ENCODE data around the gene MRC1.

MRC1 gene

DNA sequence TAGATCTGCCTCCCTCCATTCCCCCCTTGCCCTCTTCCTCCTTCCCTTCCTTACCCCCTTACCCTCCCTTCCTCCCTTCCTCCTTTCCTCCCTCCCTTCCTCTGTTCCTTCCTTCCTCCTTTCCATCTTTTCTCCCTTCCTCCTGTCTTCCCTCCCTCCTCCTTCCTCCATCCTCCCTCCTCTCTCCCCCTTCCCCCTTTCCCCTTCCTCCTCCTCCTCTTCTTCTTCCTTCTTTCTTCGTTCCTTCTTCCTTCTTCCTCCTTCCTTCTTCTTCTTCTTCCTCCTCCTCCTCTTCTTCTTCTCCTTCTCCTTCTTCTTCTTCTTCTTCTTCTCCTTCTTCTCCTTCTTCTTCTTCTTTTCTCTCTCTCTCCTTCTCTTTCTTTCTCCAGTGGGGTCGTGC, 57.9 kb downstream of the MRC1 start:
- no peak overlapping the region for H3K4me3 ChIP-seq (ENCODE audit: low read depth, low read length)
- POLR2A ChIA-PET = no interaction called here
- no peaks in the 10 kb centered on the region for H3K36me3 ChIP-seq (ENCODE audit: control insufficient read depth in 2 of 2, insufficient read depth in 1 of 2, low read length in 2 of 2)
- H3K4me1 ChIP-seq (ENCODE audit: control insufficient read depth, insufficient read depth, low read length) = no peaks in the 10 kb centered on the region
- TF ChIP-seq ZFP37 (tag by site-specific recombination; IDR thresholded peaks at IDR 0.05) = no peak
- no peak for TF ChIP-seq HOXC10 (CRISPR knock-in tag; IDR thresholded peaks at IDR 0.05)
- TF ChIP-seq KLF10 (tag by site-specific recombination; IDR thresholded peaks at IDR 0.05) = no peak
- TF ChIP-seq, protein P1, sequence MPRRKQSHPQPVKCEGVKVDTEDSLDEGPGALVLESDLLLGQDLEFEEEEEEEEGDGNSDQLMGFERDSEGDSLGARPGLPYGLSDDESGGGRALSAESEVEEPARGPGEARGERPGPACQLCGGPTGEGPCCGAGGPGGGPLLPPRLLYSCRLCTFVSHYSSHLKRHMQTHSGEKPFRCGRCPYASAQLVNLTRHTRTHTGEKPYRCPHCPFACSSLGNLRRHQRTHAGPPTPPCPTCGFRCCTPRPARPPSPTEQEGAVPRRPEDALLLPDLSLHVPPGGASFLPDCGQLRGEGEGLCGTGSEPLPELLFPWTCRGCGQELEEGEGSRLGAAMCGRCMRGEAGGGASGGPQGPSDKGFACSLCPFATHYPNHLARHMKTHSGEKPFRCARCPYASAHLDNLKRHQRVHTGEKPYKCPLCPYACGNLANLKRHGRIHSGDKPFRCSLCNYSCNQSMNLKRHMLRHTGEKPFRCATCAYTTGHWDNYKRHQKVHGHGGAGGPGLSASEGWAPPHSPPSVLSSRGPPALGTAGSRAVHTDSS (tag by site-specific recombination; IDR thresholded peaks at IDR 0.05) = peak; percentile 67; the same call in 1 of the 2 replicates
- TF ChIP-seq, protein P2, sequence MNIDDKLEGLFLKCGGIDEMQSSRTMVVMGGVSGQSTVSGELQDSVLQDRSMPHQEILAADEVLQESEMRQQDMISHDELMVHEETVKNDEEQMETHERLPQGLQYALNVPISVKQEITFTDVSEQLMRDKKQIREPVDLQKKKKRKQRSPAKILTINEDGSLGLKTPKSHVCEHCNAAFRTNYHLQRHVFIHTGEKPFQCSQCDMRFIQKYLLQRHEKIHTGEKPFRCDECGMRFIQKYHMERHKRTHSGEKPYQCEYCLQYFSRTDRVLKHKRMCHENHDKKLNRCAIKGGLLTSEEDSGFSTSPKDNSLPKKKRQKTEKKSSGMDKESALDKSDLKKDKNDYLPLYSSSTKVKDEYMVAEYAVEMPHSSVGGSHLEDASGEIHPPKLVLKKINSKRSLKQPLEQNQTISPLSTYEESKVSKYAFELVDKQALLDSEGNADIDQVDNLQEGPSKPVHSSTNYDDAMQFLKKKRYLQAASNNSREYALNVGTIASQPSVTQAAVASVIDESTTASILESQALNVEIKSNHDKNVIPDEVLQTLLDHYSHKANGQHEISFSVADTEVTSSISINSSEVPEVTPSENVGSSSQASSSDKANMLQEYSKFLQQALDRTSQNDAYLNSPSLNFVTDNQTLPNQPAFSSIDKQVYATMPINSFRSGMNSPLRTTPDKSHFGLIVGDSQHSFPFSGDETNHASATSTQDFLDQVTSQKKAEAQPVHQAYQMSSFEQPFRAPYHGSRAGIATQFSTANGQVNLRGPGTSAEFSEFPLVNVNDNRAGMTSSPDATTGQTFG (tag by site-specific recombination; IDR thresholded peaks at IDR 0.05; ENCODE audit: borderline replicate concordance) = no peak
- TF ChIP-seq ZNF366 (tag by site-specific recombination; conservative IDR thresholded peaks at IDR 0.05) = peak; percentile 79
- no peak for TF ChIP-seq RBAK (tag by site-specific recombination; IDR thresholded peaks at IDR 0.05)
- CTCF ChIA-PET = interaction anchor here (0.7 kb wide), 1 partner anchor 388 kb away, joined by 3 read pairs; no protein-coding TSS in a partner anchor
- H3K9me3 ChIP-seq (ENCODE audit: control insufficient read depth, insufficient read depth, low read depth, low read length) = no peaks in the 10 kb centered on the region
- no peak overlapping the region for H3K27ac ChIP-seq (ENCODE audit: extremely low read depth, low read depth, low read length)

DNA sequence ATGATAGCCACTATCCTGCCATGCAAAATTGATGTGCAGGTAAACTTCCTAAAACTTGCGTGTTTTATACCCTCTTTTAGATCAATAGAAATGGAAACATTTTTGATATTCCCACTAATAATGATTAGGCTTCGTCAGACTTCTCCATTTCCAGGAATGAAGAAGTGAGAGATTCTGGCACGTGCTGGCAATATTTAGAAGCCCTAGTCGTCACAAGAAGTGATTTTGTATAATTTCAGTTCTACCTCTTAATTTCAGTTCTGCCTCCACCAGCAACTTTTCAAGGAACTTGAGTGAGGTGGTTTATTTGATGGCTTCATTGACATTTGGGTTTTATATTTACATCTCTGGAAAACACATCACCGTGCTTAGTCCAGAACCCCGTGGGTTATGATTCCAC, 61.9 kb downstream of the MRC1 start:
- H3K36me3 ChIP-seq (ENCODE audit: control insufficient read depth in 2 of 2, insufficient read depth in 1 of 2, low read length in 2 of 2) = no peaks in the 10 kb centered on the region
- no peaks in the 10 kb centered on the region for H3K4me1 ChIP-seq (ENCODE audit: control insufficient read depth, insufficient read depth, low read length)
- ChIA-PET CTCF (interaction anchor here (0.9 to 1.2 kb wide), 3 partner anchors 24 to 369 kb away, joined by 3 to 5 read pairs (median 4); no protein-coding TSS in a partner anchor), POLR2A (no interaction called here)
- no peak for TF ChIP-seq ZNF211 (tag by site-specific recombination; IDR thresholded peaks at IDR 0.05; ENCODE audit: low read depth)
- TF ChIP-seq TCF7L2 (IDR thresholded peaks at IDR 0.05; ENCODE audit: borderline replicate concordance, low read depth, low read length) = no peak
- TF ChIP-seq, protein P3, sequence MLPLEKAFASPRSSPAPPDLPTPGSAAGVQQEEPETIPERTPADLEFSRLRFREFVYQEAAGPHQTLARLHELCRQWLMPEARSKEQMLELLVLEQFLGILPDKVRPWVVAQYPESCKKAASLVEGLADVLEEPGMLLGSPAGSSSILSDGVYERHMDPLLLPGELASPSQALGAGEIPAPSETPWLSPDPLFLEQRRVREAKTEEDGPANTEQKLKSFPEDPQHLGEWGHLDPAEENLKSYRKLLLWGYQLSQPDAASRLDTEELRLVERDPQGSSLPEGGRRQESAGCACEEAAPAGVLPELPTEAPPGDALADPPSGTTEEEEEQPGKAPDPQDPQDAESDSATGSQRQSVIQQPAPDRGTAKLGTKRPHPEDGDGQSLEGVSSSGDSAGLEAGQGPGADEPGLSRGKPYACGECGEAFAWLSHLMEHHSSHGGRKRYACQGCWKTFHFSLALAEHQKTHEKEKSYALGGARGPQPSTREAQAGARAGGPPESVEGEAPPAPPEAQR (tag by site-specific recombination; IDR thresholded peaks at IDR 0.05) = no peak
- TF ChIP-seq IKZF3 (tag by site-specific recombination; IDR thresholded peaks at IDR 0.05) = no peak
- no peak for TF ChIP-seq ZFP41 (tag by site-specific recombination; IDR thresholded peaks at IDR 0.05; ENCODE audit: borderline replicate concordance)
- TF ChIP-seq, protein P4, sequence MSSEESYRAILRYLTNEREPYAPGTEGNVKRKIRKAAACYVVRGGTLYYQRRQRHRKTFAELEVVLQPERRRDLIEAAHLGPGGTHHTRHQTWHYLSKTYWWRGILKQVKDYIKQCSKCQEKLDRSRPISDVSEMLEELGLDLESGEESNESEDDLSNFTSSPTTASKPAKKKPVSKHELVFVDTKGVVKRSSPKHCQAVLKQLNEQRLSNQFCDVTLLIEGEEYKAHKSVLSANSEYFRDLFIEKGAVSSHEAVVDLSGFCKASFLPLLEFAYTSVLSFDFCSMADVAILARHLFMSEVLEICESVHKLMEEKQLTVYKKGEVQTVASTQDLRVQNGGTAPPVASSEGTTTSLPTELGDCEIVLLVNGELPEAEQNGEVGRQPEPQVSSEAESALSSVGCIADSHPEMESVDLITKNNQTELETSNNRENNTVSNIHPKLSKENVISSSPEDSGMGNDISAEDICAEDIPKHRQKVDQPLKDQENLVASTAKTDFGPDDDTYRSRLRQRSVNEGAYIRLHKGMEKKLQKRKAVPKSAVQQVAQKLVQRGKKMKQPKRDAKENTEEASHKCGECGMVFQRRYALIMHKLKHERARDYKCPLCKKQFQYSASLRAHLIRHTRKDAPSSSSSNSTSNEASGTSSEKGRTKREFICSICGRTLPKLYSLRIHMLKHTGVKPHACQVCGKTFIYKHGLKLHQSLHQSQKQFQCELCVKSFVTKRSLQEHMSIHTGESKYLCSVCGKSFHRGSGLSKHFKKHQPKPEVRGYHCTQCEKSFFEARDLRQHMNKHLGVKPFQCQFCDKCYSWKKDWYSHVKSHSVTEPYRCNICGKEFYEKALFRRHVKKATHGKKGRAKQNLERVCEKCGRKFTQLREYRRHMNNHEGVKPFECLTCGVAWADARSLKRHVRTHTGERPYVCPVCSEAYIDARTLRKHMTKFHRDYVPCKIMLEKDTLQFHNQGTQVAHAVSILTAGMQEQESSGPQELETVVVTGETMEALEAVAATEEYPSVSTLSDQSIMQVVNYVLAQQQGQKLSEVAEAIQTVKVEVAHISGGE (tag by site-specific recombination; conservative IDR thresholded peaks at IDR 0.05; ENCODE audit: low read depth) = no peak
- no peak for TF ChIP-seq ZNF621 (tag by site-specific recombination; IDR thresholded peaks at IDR 0.05)
- TF ChIP-seq ZNF433 (tag by site-specific recombination; IDR thresholded peaks at IDR 0.05; ENCODE audit: low read depth) = no peak
- TF ChIP-seq SETDB1 (IDR thresholded peaks at IDR 0.05; ENCODE audit: insufficient read length, low read length) = no peak
- no peak for TF ChIP-seq KLF8 (tag by site-specific recombination; IDR thresholded peaks at IDR 0.05)
- TF ChIP-seq ZBTB48 (tag by site-specific recombination; IDR thresholded peaks at IDR 0.05) = no peak
- TF ChIP-seq ZNF366 (tag by site-specific recombination; conservative IDR thresholded peaks at IDR 0.05) = no peak
- TF ChIP-seq ZNF473 (tag by site-specific recombination; IDR thresholded peaks at IDR 0.05) = no peak
- TF ChIP-seq GFI1B (tag by site-specific recombination; IDR thresholded peaks at IDR 0.05) = no peak
- no peak for TF ChIP-seq ZNF510 (tag by site-specific recombination; IDR thresholded peaks at IDR 0.05; ENCODE audit: insufficient replicate concordance)
- no peak for TF ChIP-seq ZNF157 (tag by site-specific recombination; IDR thresholded peaks at IDR 0.05)
- no peak for TF ChIP-seq ZNF629 (tag by site-specific recombination; IDR thresholded peaks at IDR 0.05)
- no peak for TF ChIP-seq ZNF701 (tag by site-specific recombination; IDR thresholded peaks at IDR 0.05)
- no peak overlapping the region for H3K27ac ChIP-seq (ENCODE audit: extremely low read depth, low read depth, low read length)
- no peaks in the 10 kb centered on the region for H3K9me3 ChIP-seq (ENCODE audit: control insufficient read depth, insufficient read depth, low read depth, low read length)
- no peak overlapping the region for H3K4me3 ChIP-seq (ENCODE audit: low read depth, low read length)

Measured in HEK293 (cell line).